GM21528 (cell line): ENCODE measurements around the gene CFAP410.
"Not testable (repeated sequence)": the region's sequence is repeated elsewhere in the genome, so short reads cannot be mapped to it uniquely, and the experiment has no call there.

Source experiments
- ATAC-seq: cut with Tn5 transposase; IDR thresholded peaks from one replicate; pipeline ENCODE4 v1.9.1; 2021; ENCODE audit warnings: mild to moderate bottlenecking, moderate library complexity; ENCODE audit not compliant: unreplicated experiment, low FRiP score

Gene CFAP410

DNA sequence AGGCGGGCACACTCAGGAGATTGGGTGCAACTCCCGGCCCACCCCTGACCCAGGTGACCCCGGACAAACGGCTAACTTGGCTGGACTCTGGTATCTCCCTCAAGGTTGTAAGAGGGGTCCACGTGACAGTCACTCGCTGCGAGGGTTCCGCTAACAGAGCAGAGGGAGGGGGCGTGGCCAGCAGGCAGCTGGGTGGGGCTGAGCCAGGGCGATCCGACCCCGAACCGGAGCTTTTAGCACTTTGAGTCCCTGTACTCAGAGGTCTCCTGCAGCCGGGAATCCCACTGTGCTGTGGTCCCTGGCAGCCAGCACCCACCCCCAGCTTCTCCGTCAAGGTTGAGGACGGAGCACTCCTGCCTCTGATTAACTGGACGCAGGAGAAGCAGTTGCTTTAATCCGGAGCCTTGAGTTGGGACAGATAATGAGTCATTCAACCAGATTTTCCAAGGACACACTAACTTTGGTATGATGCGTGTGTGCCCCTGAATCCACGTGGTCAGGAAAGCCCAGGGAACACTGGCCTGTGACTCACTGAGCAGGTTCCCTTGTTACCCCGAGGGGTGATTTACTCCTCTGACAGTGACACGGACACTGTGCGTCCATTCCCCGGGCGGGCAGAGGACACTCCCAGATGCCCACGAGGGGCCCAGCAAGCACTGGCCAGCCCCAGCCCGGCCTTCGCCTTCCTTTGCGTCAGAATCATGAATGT is 31.0 kb upstream of the CFAP410 start:
- ATAC-seq, result no peak

DNA sequence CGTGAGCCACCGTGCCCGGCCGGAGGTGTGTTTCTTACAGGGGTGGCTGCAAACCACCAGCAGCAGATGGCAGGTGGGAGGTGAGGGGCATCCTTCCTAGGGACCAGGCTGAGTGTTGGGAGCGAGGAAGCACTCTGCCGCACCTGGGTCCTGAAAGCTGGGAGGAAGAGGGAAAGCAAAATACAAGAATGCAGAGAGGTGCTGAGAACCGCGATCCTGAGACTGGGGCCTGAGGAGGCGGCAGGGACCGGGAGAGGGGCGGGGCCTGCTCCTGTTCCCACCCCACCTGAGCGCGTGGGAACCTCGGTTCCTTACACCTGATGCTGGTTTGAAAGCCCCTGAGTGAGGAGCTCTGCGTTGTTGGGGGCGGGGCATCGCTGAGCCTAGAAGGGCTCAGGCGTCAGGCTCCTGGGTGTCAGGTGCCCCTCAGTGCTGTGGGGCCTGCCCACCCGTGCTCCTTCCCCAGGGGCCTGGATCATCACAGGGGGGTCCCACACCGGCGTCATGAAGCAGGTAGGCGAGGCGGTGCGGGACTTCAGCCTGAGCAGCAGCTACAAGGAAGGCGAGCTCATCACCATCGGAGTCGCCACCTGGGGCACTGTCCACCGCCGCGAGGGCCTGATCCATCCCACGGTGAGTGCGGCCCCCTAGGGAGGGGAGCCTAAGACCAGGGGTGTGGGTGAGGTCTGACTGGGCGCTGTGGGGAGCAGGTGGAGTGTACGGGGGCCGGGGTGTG is 29.7 kb upstream of the CFAP410 start:
- ATAC-seq, result no peak

DNA sequence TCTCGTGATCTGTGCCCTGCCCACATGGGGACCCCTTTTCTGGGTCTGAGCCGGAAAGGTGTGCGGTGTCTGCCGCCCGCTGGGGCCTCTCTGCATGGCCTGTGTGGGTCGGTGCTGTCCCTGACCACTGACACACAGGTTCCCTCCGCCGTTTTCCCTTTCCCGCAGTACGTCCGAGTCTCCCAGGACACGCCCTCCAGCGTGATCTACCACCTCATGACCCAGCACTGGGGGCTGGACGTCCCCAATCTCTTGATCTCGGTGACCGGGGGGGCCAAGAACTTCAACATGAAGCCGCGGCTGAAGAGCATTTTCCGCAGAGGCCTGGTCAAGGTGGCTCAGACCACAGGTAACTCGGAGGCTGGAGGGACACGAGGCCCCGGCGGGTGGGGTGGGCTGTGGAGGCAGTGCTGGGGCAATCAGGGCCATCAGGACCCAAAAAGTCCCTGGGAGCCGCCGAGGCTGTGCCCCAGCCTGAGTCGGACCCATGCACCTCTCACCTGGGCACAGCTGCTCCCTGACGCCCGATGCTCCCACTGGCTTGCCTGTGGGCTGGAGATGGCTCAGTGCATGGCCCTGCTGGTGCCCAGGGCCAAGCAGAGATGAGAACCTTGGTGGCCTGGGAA is 27.5 kb upstream of the CFAP410 start:
- no peak for ATAC-seq

DNA sequence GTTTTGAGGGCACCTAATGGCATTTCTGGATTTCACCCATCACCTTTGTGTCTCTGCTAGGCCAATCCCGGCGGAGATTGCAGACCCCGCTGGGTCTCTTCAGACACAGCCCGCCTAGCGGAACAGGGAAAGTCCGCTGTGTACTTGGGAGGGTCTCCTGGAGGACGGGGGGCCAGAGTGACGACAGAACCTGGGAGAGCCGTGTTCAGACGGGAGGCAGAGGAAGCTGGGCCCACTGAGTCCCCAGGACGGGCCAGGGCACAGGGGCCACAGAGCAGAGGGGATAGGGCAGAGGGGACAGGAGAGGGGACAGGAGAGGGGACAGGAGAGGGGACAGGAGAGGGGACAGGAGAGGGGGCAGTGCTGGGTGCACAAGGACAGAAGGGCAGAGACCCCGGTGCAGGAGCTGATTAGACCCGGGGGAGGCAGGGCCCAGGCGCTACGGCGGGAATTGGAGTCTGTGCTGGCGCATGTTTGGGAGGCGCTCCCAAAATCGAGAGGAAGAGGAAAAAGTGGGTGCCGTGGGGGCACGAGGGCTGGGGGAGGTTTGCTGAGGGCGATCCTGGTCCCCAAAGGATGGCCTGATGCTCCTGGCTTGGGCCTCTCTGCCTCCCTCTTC is 26.9 kb upstream of the CFAP410 start:
- no peak for ATAC-seq

DNA sequence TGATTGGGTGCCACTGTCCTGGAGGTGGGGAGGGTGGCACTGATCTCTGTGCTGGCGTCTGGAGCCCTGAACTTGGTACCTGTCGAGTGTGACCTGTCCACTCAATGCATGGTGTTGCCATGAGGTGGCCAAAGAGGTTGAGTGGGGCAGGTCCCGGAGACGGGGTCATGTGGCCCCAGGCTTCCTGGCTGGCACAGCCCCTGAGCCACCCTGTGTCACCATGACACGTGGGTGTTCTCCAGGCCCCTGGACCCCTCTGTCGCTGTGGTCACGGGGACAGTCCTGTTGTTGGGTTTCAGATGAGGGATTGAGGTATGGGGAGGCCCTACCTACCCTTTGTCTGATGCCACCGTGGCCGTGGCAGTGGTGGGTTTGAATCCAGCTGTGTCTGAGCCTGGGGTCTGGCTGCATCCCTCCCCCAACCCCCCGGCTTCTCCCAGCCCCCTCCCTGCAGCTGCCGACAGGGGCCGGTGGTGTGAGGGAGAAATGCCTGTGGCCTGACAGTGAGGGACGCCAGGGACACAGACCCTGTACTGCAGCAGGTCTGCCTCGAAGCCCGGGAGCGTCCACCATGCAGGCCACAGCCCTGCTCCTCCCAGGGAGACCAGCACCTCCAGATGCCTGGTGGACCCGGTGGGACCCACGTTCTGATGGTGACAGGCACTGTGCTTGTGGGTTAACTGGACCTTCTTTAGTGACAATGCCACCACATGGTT is 26.2 kb upstream of the CFAP410 start:
- no peak for ATAC-seq

DNA sequence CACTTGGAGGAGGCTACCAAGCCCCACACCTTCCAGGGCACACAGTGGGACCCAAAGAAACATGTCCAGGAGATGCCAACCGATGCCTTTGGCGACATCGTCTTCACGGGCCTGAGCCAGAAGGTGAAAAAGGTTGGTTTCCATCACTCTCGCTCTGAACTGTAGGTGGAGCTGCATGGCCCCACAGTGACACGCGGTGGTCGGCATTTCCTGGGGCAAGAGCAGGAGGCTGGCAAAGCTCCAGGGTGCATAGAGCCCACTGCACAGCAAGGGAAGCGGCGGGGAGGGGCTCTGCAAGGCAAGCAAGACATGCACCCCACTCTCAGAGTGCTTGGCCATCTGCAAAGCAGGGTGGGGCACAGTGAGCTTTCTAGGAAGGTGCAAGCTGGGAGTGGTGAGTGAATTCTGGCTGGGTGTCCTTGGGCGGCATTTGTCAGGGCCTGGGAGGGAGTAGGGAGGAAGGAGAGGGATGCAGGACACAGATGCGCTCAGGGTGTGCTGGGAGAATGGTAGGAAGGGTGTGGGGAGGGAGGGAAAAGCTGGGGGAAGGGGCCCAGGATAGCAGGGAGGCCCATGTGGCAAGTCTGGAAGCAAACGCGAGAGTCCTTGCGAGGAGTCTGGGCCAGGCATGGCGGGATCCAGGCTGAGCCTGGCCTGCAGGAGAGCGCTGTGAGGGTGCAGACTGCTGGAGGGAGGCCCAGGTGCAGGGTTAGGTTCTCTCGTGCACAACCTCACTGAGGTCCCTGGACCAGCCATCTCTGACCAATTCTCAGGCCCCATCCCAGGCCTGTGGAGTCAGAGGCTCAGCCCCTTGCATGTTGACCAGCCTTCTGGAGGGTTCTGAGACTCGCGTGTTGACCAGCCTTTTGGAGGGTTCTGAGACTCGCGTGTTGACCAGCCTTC is 25.2 kb upstream of the CFAP410 start:
- no peak for ATAC-seq

DNA sequence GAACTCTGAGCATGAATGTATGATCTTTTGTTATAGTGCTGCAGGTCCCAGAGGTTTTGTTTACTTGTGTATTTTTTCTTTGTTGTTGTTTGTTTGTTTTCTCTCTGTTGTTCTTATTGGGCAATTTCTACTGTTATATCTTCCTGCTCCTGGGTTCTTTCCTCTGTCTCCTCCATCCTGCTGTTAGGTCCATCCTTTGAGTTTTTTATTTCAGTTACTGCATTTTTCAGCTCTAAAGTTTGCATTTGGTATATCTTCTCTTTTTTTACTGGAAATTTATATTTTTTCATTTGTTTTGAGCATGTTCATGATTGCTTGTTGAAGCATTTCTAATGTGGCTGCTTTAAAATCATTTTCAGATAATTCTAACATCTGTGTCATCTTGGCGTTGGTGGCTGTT is 24.1 kb upstream of the CFAP410 start:
- ATAC-seq, result no peak

DNA sequence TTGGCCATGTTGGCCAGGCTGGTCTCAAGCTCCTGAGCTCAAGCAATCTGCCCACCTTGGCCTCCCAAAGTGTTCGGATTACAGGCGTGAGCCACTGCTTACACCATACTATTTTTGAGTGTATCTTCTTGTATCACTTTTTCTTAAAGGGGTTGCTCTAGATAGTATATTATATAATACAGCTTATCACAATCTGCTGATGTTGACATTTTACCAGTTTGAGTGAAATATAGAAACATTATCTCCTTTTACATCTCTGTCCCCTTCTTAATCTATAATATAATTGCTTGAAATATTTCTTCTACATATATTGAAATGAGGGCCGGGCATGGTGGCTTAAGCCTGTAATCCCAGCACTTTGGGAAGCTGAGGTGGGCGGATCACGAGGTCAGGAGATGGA is 22.7 kb upstream of the CFAP410 start:
- ATAC-seq, result not testable (repeated sequence)

DNA sequence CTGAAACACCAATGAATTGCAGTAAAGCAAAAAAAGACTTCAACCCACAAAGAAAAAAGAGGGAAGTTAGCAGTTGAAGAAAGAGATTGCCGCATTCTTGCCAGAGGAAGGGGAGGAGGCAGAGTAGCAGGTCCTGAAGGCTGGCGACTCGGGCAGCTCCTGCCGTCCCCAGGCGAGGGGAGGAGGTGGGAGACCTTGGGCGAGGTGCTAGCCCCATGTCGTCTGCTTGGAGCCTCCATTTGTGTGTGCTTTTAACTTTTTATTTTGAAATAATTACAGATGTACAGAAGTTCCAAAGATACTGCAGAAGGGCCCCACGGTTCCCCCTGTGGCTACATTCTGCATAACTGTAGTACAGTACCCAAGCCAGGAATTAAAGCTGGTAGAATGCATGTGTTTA is 21.0 kb upstream of the CFAP410 start:
- no peak for ATAC-seq

DNA sequence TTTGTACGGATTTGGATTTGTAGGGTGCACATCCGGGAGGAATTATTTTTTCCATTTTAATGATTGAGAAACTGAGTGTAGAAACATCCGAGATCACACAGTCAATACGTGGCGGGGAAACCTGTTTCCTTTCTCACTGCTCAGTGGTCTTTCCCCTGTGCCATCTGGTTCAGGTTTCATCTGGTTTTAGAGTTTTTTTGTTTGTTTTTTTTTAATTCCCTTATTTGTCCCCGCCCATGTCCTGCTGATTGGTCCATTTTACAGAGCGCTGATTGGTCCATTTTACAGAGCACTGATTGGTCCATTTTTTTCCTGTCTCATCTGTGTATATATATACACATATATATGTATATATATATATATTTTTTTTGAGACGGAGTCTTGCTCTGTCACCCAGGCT is 20.2 kb upstream of the CFAP410 start:
- ATAC-seq, result no peak

DNA sequence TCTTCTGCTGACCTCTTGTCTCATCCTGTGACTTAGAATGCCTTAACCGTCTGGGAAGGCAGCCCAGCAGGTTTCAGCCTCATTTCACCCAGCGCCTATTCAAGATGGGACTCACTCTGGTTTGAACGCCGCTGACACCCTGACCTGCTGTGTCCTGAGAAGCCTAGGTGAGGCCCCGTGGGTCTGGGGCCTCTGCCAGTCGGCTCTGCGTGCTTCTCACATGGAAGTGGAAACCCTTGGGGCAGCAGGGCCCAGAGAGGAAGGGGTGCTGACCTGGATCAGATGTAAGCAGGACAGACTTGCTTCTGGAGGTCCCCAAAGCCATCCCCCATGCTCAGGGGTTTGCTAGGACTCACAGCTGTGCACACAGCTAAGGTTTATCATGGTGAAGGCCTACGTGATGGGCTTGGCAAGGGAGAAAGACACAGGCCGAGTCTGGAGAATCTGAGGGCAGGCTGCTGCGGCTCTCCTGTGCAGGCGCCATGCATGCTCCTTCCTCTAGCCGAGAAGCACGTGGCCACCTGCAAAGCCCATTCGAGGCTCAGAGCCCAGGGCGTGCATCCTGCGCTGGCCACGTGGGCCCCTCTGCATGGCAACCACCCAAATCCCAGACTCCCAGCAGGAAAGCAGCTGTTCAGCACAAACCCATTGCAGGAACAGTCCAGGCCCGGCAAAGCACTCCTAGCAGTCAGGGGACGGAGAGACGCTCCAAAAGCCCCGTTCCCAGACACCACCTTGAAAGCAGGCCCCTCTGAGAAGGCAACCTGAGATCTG is 18.1 kb upstream of the CFAP410 start:
- ATAC-seq, result no peak

DNA sequence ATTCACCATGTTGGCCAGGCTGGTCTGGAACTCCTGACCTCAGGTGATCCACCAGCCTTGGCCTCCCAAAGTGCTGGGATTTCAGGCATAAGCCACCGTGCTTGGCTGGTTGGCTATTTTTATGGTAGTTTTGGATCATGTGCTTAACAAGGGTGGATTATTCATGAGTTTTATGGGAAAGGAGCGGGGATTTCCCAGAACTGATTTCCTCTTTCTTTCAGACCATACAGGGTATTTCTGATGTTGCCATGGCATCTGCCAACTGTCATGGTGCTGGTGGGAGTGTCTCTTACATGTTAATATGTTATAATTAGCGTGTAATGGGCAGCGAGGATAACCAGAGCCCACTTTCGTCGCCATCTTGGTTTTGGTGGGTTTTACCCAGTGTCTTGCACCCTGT is 17.4 kb upstream of the CFAP410 start:
- no peak for ATAC-seq

DNA sequence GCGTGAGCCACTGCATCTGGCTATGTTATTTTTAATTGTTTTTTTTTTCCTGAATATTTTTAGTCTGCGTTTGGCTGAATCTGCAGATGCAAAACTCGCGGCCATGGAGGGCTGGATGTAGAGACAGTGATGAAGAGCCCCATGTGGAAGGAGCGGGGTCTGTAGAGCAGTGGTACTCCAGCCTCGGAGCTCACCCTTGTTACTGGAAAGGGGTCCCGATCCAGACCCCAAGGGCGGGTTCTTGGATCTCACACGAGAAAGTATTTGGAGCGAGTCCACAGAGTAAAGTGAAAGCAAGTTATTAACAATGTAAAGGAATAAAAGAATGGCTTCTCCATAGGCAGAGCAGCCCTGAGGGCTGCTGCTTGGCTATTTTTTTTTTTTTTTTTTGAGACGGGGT is 17.0 kb upstream of the CFAP410 start:
- no peak for ATAC-seq

DNA sequence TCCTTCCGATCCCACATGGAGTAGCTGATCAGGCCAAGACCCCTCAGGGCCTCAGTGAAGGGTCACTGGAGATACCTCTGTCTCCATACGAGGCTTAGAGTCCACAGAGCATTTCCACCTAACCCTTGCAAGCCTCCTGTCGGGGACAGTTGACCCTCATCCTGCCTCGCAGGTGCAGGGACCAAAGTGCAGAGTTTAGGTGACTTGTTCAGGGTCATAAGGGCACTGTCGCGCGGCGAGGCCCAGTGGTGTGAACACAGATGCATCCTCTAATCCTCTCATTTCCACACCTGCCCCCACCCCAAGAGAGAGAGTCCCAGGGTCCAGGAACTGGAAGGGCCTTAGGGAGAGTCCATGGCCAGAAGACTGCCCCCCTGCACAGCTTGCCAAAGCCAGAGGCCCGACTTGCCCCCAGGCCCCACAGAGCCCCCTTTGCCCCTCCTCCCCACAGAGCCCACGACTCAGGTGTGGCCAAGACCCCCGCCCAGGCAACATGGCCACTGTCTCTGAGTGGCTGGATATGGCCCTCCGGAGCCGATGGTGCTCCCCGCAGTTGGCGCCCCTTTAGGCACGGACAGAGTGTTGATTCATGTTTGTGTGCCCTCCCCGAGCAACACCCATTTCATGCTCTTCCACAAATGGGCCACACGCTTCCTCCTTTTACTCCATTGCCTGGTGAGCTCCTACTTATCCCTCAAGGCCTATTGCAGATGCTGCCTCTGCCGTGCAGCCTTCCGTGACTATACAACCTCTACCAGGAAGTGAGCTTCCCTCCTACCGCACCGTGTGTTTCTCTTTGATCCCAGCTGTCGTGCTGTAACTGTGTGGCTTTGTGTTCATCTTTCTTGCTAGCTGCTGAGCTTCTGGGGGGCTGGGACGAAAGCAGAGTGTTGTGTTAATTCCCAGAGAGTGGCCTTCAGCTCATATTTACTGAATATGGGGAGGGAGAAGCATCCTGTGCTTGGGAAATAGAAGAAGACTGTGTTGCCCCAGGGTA is 15.9 kb upstream of the CFAP410 start:
- ATAC-seq, result no peak

DNA sequence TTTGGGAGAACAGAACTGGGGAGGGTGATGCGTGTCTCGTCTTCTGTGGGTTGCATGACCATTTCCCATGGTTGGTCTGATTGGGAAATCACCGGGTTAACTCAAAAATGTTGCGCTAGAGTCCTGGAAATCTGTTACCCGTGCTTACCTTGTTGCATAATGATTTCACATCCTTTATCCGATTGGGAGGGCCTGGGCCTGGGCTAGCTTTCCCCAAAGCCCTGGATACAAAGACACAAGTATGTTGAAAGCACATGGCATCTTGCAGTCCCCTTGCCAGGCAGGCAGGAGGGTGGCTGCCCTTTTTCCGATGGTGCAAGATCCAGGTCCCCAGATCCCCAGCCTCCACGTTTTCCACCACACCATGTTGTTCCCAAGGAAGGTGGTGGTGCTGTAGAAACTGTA is 14.8 kb upstream of the CFAP410 start:
- ATAC-seq, result no peak

DNA sequence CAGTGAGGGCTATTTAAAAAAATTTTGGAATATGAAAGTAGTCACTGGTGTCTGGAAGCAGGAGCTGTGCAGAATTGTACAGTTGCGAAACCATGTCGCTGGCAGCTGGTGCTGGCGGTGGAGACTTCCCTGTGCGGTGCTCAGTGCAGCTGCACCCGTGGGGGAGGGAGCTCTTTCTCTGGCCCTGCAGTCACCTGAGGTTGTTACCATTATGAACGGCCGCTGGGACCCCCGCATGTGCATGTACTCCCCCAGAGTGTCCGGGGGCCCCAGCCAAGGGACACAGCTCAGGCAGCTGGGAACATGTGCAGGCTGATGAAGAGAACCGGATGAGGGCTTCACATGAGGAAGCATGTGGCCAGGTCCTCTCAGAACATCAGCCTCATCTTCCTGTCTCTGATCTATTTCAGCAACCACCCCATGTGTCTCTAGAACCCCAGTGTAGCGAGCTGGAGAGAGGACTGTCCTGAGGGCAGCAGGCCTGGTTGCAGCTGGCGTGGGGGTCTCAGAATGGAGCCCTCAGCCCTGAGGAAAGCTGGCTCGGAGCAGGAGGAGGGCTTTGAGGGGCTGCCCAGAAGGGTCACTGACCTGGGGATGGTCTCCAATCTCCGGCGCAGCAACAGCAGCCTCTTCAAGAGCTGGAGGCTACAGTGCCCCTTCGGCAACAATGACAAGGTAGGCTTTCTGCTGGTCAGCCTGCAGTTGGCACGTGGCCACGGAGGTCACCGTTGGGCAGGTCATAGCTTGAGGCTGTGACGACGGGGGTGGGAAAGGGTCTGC is 14.2 kb upstream of the CFAP410 start, which contains the start of gene TRPM2:
TSS of gene TRPM2 (plus strand) at position 431 of the 780 bp plus-strand sequence. CDS start at position 511, 80 bp downstream.
- ATAC-seq, result no peak
